Cortex of kidney (tissue), 1 donor: ENCODE data around the gene PRKCA.
"Not testable (repeated sequence)": the region's sequence is repeated elsewhere in the genome, so short reads cannot be mapped to it uniquely, and the experiment has no call there.

Experiments
- DNase-seq: peaks from one replicate; lab custom pipeline; 2025; lab: John Stamatoyannopoulos, UW

PRKCA gene

GRCh38 chr17:66489576-66489975, 187.2 kb downstream of the PRKCA start:
- not testable (repeated sequence) for DNase-seq

GRCh38 chr17:66491213-66491612, 188.8 kb downstream of the PRKCA start:
- no peak for DNase-seq

GRCh38 chr17:66491665-66492064, 189.3 kb downstream of the PRKCA start:
- no peak for DNase-seq

DNA sequence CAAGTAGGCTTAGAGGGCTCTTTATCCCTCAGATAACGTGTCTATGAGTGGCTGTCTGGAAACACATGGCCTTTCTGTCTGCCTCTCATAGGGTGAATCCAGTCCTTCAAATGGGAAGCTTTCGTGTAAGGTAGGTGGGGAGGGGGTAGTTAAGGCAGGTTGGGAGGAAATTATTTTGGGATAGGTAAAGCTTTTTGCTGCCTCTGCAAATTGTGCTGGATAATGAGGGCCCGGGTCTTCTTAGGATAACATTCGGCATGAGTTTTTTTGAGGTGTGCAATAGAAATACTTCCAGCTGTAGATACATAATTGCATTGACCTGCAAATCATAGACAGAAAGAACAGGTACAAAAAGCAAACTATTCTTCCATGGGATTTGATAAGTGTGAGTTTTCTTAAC, 189.7 kb downstream of the PRKCA start:
- DNase-seq, result no peak

- DNase-seq, result no peak
Measured at GRCh38 chr17:66492561-66493005, 190.2 kb downstream of the PRKCA start.

GRCh38 chr17:66493283-66494019, 191.0 kb downstream of the PRKCA start:
- no peak for DNase-seq

DNA sequence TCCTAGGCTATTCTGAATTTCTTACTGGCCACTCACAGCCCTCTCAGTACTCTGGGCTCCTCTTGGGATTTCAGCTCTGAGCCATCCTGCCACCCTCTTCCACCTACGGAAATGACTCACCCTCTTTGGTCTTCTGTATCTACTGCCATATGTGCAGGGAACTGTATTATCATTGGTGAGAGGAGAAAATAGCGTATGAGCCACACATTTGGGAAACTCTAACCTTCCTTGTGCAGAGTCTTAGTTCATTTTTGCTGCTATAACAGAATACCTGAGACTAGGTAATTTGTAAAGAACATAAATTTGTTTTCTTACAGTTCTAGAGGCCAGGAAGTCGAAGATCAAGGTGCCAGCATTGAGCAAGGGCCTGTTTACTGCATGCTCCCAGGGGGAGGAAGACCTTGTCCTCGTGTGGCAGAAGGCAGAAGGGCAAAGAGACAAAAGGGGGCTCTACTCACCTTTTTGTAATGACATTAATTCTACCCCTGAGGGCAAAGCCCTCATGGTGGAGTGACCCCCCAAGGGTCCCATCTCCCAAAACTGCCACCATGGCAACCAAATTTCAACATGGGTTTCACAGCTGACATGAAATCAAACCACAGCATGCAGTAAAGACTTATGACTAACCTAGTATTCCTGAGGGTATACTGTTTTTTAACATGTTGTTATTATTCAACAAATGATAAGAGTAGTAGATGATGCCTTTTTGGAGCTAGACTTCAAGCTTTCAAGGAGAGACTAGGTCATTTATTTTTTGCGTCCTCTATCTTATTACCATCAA, 191.8 kb downstream of the PRKCA start:
- no peak for DNase-seq

DNA sequence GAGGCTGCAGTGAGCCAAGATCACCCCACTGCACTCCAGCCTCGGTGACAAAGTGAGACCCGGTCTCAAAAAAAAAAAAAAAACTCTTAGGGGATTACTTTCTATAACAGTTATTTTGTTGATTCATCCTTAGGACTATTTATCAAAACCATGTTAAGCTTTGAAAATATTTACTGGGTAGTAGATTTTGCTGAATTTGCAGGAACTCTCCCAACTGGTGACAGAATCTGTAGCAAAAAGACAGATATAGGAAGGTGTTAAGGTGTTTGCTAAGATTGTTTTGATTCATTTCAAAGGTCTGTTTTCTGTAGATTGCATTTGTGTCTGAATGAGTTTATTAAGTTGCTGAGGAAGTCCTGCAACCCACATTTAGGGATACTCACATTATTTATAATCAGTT, 192.6 kb downstream of the PRKCA start:
- no peak for DNase-seq

DNA sequence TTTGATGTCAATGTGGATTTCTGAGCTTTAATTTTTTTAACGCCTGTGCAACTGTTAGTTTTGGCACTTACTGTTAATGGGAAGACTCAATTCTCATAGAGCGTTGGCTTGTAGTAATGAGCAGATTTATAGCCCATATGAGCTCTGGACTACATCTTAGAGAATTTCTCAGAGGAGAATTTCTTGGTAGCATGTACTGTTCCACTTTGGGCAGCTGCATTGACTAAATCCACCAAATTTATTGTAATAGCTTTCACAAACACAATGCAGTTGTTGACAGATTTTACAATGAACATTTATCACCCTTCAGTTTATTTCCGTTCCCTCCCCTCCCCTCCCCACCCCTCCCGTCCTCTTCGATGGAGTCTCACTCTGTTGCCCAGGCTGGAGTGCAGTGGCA, 193.9 kb downstream of the PRKCA start:
- DNase-seq, result no peak

DNA sequence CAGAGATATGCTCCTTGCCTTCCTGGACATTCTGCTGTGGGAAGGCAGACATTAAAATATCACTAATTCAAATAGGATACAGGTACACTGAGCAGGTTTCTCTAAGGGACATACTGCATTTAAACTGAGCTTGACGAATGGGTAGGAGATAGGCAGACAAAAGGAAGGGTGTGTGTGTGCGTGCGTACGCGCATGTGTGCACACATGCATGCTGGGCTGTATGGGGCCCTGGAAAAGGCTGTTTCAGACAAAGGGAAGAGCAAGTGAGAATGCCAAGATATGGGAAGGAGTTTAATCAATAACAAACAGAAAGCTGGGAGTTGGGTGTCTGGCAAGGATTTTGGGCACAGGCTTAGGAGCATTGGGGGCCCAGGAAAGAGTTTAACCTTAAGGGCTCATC, 196.2 kb downstream of the PRKCA start:
- DNase-seq, result no peak

GRCh38 chr17:66506641-66507040, 204.2 kb downstream of the PRKCA start:
- DNase-seq, result no peak

DNA sequence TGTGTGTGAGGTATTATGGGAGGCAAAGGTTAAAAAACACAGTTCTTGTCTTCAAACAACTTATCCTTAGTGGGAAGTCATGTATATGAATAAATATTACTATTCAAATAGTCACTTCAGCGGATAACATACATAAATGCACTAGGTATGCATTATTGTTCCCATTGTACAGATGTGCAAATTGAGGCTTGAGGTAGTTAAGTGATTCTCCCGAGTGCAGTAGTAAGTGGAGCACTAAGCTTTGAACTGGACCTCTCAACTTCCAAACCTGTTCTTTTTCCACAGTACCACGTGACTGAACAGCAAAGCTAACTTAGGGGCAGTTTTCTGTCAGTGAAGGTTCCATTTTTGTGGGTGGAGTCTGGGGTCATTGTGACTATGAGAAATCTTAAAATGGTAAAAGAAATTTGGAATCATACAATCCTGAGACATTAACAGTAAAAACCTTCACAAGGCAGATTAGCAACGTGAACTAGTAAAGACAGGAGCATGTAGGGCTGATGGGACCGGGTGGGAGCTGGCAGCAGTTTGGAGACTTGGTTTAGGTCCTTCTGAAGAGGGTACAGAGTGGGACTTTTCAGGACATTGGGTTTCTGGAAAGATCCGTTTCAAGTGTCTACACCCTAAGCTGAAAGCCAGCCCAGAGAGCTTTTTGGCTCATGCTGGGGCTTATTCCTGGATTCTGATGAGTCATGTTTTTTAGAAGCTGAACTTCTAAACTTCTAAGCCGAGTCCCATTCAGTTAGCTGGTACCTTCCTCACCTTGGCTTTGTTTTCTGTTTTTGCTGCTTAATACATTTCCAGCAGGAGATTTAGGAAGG, 204.9 kb downstream of the PRKCA start:
- no peak for DNase-seq

DNA sequence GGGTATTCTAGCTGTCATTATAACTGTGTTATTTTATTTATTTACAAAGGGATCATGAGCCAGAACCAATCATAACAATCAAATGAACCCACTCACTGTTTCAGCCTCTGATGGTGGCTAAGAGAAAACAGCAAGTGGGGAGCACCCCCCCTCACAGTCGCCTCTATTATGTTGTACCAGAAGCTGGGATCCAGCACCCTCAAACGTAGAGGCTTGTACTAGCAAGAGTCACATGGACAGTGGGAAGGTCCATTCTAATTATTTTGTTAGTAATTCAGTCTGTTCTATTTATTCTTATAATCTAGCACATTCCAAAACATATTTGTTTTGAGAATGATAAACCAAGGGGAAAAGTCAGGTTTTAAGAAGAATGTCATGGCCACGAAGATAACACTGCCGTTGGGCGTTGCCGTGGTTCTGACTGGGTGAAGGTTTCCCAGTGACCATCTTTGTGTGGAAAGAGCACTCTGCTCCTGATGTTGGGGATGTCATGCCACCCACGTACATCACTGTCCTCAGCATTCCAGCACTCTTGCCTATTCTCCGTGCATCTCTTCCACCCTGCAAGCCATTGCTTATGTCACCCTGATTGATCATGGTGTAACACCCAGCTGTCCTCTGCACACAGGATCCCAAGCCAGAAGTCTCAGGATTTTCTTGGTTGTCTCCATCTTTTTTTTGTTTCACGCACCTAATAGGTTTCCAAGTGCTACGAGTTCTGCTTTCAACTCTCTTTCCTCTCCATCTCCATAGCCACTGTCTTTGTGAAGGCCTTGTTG, 205.8 kb downstream of the PRKCA start:
- DNase-seq, result no peak

DNA sequence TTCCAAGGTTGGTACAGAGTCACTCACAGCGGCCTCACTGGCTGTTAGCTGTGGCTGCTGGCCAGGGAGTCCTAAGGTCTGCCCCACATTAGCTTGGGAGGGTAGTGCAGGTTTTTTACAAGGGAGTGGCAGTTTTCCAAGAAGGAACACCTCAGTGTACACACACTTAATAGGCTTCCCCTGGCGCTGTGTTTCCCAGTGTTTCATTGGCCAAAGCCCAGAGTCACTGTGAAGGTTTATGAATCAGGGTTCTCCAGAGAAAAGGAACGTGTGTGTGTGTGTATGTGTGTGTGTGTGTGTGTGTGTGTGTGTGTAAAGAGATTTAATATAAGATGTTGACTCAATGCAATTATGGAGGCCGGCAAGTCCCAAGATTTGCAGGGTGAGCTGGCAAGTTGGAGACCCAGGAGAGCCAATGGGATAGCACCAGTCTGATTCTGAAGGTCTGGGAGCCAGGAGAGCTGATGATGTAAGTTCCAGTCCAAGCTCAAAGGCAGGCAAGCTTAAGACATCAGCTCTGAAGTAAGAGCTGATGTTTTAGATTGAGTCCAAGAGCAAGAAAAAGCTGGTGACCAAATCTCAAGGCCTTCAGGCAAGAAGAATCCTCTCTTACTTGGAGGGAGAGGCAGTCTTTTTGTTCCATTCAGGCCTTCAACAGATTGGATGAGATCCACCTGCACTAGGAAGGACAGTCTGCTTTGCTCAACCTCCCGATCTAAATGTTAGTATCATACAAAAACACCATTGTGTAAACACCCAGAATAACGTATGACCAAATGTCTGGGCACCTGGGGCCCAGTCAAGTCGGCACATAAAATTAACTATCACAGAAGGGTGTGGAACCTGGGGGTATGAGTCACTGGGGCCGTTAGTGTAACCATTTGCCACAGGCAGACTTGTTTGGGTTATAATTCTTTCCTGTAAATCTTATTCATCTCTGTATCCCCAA, 206.8 kb downstream of the PRKCA start:
- no peak for DNase-seq

DNA sequence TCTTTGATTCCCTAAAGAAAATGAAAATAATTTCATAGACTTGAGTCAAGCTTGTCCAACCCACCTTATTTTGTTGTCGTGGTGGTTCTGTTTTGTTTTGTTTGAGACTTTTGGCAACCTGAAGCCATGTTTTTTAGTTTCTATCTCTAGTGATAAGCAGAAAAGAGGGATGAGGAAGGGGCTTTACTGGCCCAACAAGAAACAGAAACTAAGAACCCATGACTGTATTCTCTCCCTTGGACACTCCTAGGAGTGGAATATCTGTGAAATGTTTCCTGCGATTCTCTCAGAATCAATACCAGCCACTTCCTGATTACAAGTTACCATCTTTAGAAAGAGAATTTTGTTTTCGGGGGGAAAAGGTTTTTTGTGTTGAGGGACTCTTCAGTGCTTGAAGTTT, 207.5 kb downstream of the PRKCA start:
- no peak for DNase-seq

GRCh38 chr17:66511135-66511534, 208.7 kb downstream of the PRKCA start:
- no peak for DNase-seq

- DNase-seq, result no peak
Measured at GRCh38 chr17:66514227-66514806, 211.9 kb downstream of the PRKCA start.

DNA sequence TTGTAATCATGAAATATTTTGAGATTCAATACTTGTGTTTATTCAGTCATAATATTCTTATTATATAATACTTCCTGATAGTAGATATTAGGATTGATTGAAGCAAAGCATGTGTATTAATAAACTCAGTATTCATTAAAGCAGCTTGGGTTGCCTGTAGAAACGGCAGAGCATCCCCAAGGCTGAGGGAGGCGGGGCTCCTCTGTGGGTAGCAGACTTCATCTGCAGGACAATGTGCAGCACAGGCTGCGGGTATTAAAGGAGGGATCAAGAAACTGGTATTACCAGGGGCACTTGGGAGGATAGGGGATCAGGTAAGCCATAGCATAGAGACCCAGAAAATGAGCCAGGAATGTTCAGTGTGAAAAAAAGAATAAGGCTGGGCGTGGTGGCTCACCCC, 213.6 kb downstream of the PRKCA start:
- no peak for DNase-seq

GRCh38 chr17:66517336-66518009, 215.1 kb downstream of the PRKCA start:
- DNase-seq, result no peak

DNA sequence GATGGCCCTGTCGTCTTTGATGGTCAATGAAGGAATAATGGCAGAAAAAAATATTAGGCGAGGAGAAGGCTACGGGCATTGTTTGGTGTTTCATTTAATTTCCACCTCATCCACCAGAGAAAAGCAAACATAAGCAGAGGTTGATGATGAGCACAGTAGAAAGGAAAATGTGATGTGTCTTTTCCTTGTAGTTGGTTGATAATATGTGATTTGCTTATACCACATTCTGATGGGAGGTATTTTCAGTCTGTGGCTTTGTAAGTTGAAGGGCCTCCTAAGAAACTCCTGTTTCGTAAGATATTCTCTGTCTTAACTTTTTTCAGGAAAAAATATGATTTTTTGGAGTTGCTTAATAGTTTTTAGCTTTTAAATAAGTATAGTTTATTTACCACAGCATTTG, 215.7 kb downstream of the PRKCA start:
- no peak for DNase-seq
